Suprapubic skin (tissue), 4 donors: Measurements from ENCODE around the gene BCKDHA. TPM values are rescaled to one million over a fixed set of nuclear protein-coding genes. Genes with fewer than 3 reads are reported as not detected.
A peak's percentile ranks its signal among the peaks of the same experiment; 100 is the strongest.

Experiments
- DNase-seq, 2 donors: peaks; one replicate each; pipeline ENCODE4 v3.0.0-alpha.2; 2019; ENCODE audit warnings: low spot score in 2 of 2
- H3K27ac ChIP-seq: fragments of 200-600 bp; sonication (generic); one replicate; pipeline ENCODE4 v1.5.1; 2019
- H3K27me3 ChIP-seq: fragments of 200-600 bp; sonication (generic); one replicate; pipeline ENCODE4 v1.5.1; 2019
- H3K36me3 ChIP-seq: fragments of 200-600 bp; sonication (generic); one replicate; pipeline ENCODE4 v1.5.1; 2019
- H3K4me1 ChIP-seq: fragments of 200-600 bp; sonication (generic); one replicate; pipeline ENCODE4 v1.5.1; 2019
- H3K4me3 ChIP-seq: fragments of 200-600 bp; sonication (generic); one replicate; pipeline ENCODE4 v1.5.1; 2019; ENCODE audit warnings: mild to moderate bottlenecking
- H3K9me3 ChIP-seq: fragments of 200-600 bp; sonication (generic); one replicate; pipeline ENCODE4 v1.5.1; 2019
- CTCF ChIP-seq, 2 donors: fragments of 200-600 bp in 1 of 2; fragments of 450-650 bp in 1 of 2; sonication (generic) in 1 of 2; IDR thresholded peaks; one replicate each; pipeline ENCODE4 v1.5.1; 2016 to 2019; ENCODE audit warnings: antibody characterized with exemption in 2 of 2, mild to moderate bottlenecking in 1 of 2, moderate library complexity in 1 of 2
- EP300 ChIP-seq: sonication (generic); formaldehyde crosslinking; IDR thresholded peaks from one replicate; pipeline ENCODE4 v1.6.1; 2017; ENCODE audit warnings: antibody characterized with exemption
- POLR2A ChIP-seq, 2 donors: fragments of 450-650 bp; IDR thresholded peaks; one replicate each; pipeline ENCODE4 v1.6.1; 2017; ENCODE audit warnings: antibody characterized with exemption in 2 of 2, mild to moderate bottlenecking in 2 of 2, moderate library complexity in 2 of 2
- POLR2AphosphoS5 ChIP-seq, 3 donors: sonication (generic); formaldehyde crosslinking; IDR thresholded peaks; one replicate each; pipeline ENCODE4 v1.6.1; 2017; ENCODE audit warnings: antibody characterized with exemption in 3 of 3
- WGBS: methylation state at CpG from one replicate; pipeline ENCODE4 v1.1.5; 2018; 5-methylcytosine and 5-hydroxymethylcytosine counted together
- total RNA-seq, 4 donors: library from RNA; depleted of rRNA; stranded (reverse); fragments of >200 nt; gene quantifications; one replicate each; pipeline ENCODE4 v1.1.0, GENCODE V29; 2016

The BCKDHA gene
- total RNA-seq, 4 donors from 2014 or later: 49.7 to 112 (median 76.2) TPM

- H3K9me3 ChIP-seq: no peaks in the 10 kb centered on the region
- H3K27me3 ChIP-seq: no peaks in the 10 kb centered on the region
- TF ChIP-seq POLR2AphosphoS5 (IDR thresholded peaks at IDR 0.05) (no peak), POLR2A (IDR thresholded peaks at IDR 0.05) (no peak), EP300 (no peak), CTCF (IDR thresholded peaks at IDR 0.05) (no peak)
- no peak overlapping the region for H3K27ac ChIP-seq
- no peak for DNase-seq
- 100% methylated on average over 7 of the region's 10 CpGs for whole genome bisulfite sequencing
- peaks cover 16% of the 10 kb centered on the region for H3K4me1 ChIP-seq
- no peak overlapping the region for H3K4me3 ChIP-seq
- peaks cover 78% of the 10 kb centered on the region for H3K36me3 ChIP-seq
Observed at GRCh38 chr19:41413947-41414346, 16.3 kb downstream of the BCKDHA start.

GRCh38 chr19:41414461-41414860 lies 16.8 kb downstream of the BCKDHA start:
- TF ChIP-seq CTCF (IDR thresholded peaks at IDR 0.05) (no peak), EP300 (no peak), POLR2AphosphoS5 (IDR thresholded peaks at IDR 0.05) (no peak), POLR2A (IDR thresholded peaks at IDR 0.05) (no peak)
- no peaks in the 10 kb centered on the region for H3K27me3 ChIP-seq
- DNase-seq: no peak
- H3K9me3 ChIP-seq: no peaks in the 10 kb centered on the region
- WGBS: 85% methylated on average over 9 of the region's 9 CpGs
- H3K36me3 ChIP-seq: peaks cover 83% of the 10 kb centered on the region
- no peak overlapping the region for H3K4me3 ChIP-seq
- no peak overlapping the region for H3K27ac ChIP-seq
- peaks cover 13% of the 10 kb centered on the region for H3K4me1 ChIP-seq

DNA sequence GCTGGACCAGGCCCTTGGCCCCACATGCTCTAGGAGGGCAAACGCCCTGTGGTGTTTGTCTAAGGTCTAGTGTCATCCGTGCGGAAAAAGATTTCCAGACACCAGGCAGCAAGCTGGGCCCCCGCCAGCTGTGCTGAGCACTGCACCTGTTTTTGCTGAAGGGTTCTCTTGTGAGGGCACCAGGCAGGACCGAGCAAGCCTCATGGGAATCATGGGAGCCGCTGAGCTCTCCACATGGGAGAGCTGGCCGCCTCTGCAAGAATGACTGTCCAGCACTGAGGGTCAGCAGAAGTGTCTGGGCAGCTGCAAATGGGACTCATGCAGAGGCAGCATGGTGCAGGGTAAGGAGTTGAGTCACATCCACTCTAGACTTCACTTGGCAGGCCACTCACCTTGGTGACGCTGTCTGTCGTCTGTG lies 17.5 kb downstream of the BCKDHA start:
- H3K27ac ChIP-seq: no peak overlapping the region
- WGBS: 91% methylated on average over 5 of the region's 9 CpGs
- no peaks in the 10 kb centered on the region for H3K27me3 ChIP-seq
- peaks cover 90% of the 10 kb centered on the region for H3K36me3 ChIP-seq
- TF ChIP-seq POLR2AphosphoS5 (IDR thresholded peaks at IDR 0.05): no peak
- TF ChIP-seq CTCF (IDR thresholded peaks at IDR 0.05): no peak
- no peak for TF ChIP-seq POLR2A (IDR thresholded peaks at IDR 0.05)
- TF ChIP-seq EP300: no peak
- H3K4me1 ChIP-seq: peaks cover 13% of the 10 kb centered on the region
- DNase-seq: no peak
- no peak overlapping the region for H3K4me3 ChIP-seq
- no peaks in the 10 kb centered on the region for H3K9me3 ChIP-seq

- Histone ChIP-seq H3K27ac (no peak overlapping the region), H3K36me3 (peaks cover 92% of the 10 kb centered on the region), H3K27me3 (no peaks in the 10 kb centered on the region), H3K9me3 (no peaks in the 10 kb centered on the region), H3K4me1 (peaks cover 7% of the 10 kb centered on the region), H3K4me3 (no peak overlapping the region)
- DNase-seq: no peak
- TF ChIP-seq POLR2AphosphoS5 (IDR thresholded peaks at IDR 0.05) (no peak), CTCF (IDR thresholded peaks at IDR 0.05) (no peak), EP300 (no peak), POLR2A (IDR thresholded peaks at IDR 0.05) (no peak)
- WGBS: 97% methylated on average over 12 of the region's 12 CpGs
Observed at GRCh38 chr19:41416194-41416674, 18.6 kb downstream of the BCKDHA start.

- DNase-seq: no peak
- Histone ChIP-seq H3K36me3 (peaks cover 93% of the 10 kb centered on the region), H3K27ac (peak overlapping the region; percentile 10), H3K27me3 (no peaks in the 10 kb centered on the region), H3K4me1 (peaks cover 10% of the 10 kb centered on the region), H3K4me3 (no peak overlapping the region), H3K9me3 (no peaks in the 10 kb centered on the region)
- WGBS: 68% methylated on average over 7 of the region's 8 CpGs
- TF ChIP-seq POLR2AphosphoS5 (IDR thresholded peaks at IDR 0.05) (no peak), POLR2A (IDR thresholded peaks at IDR 0.05) (no peak), CTCF (IDR thresholded peaks at IDR 0.05) (no peak), EP300 (no peak)
Observed at GRCh38 chr19:41420101-41420880, 22.7 kb downstream of the BCKDHA start.
